Ectodermal cell (in vitro differentiated cells): ENCODE results near the gene PDCD1LG2.
"Not testable (repeated sequence)": the region's sequence is repeated elsewhere in the genome, so short reads cannot be mapped to it uniquely, and the experiment has no call there.

Experiments used
- H3K27ac ChIP-seq: 2 replicates; pipeline ENCODE4 v1.7.0; 2013; ENCODE audit warnings: mild to moderate bottlenecking, low read depth, low read length; ENCODE audit not compliant: insufficient read depth, poor library complexity, severe bottlenecking
- H3K27me3 ChIP-seq: 2 replicates; pipeline ENCODE4 v1.7.0; 2013; ENCODE audit warnings: mild to moderate bottlenecking, low read length; ENCODE audit not compliant: insufficient read depth, control insufficient read depth, poor library complexity, severe bottlenecking
- H3K36me3 ChIP-seq: one replicate; pipeline ENCODE4 v1.7.0; 2013; ENCODE audit warnings: low read length; ENCODE audit not compliant: control insufficient read depth, insufficient read depth
- H3K4me1 ChIP-seq: one replicate; pipeline ENCODE4 v1.7.0; 2013; ENCODE audit warnings: low read length; ENCODE audit not compliant: control insufficient read depth, insufficient read depth
- H3K4me3 ChIP-seq: 2 replicates; pipeline ENCODE4 v1.7.0; 2013; ENCODE audit warnings: low read depth, low read length, control low read depth; ENCODE audit not compliant: insufficient read depth
- H3K9me3 ChIP-seq: 2 replicates; pipeline ENCODE4 v1.7.0; 2013; ENCODE audit warnings: mild to moderate bottlenecking, low read length, moderate library complexity; ENCODE audit not compliant: control insufficient read depth
- WGBS, 2 experiments: methylation state at CpG; one replicate each; pipeline ENCODE4 v1.1.7; 2013; ENCODE audit warnings: missing lambda C conversion rate in 2 of 2; 5-methylcytosine and 5-hydroxymethylcytosine counted together

Gene PDCD1LG2

GRCh38 chr9:5579881-5580280, 69.5 kb downstream of the PDCD1LG2 start:
- Histone ChIP-seq H3K9me3 (no peaks in the 10 kb centered on the region), H3K27ac (no peak overlapping the region), H3K36me3 (no peaks in the 10 kb centered on the region), H3K4me1 (no peaks in the 10 kb centered on the region), H3K27me3 (no peaks in the 10 kb centered on the region), H3K4me3 (no peak overlapping the region)
- WGBS, 2 experiments = 100% methylated on average over 1 of the region's 1 CpG; no CpG with 5 or more reads in 1 of the 2 experiments

DNA sequence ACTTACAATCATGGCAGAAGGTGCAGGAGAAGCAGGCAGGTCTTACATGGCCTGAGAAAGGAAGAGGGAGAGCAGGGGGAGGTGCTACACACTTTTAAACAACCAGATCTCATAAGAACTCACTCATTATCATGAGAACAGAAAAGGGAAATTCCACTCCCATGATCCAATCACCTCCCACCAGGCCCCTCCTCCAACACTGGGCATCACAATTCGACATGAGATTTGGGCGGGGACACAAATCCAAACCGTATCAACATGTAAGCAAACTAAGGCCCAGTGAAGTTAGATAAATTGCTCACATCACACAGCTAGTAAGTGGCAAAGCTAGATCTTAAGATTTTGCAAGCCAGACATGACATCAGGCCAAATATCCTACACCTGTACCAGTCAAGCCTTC, 70.3 kb downstream of the PDCD1LG2 start:
- H3K4me1 ChIP-seq = no peaks in the 10 kb centered on the region
- 91 to 93% methylated on average over 3 of the region's 3 CpGs for WGBS, 2 experiments
- no peaks in the 10 kb centered on the region for H3K27me3 ChIP-seq
- H3K9me3 ChIP-seq = no peaks in the 10 kb centered on the region
- H3K27ac ChIP-seq = no peak overlapping the region
- H3K4me3 ChIP-seq = no peak overlapping the region
- no peaks in the 10 kb centered on the region for H3K36me3 ChIP-seq

DNA sequence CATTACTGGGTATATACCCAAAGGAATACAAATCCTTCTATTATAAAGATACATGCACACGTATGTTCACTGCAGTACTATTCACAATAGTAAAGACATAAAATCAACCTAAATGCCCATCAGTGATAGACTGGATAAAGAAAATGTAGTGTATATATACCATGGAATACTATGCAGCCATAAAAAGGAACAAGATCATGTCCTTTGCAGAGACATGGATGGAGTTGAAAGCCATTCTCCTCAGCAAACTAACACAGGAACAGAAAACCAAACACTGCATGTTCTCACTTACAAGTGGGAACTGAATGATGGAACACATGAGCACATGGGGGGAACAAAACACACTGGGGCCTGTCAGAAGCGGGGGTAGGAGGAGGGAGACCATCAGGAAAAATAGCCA, 71.4 kb downstream of the PDCD1LG2 start:
- not testable (repeated sequence) for H3K27me3 ChIP-seq, H3K4me1 ChIP-seq, H3K27ac ChIP-seq, H3K4me3 ChIP-seq, H3K36me3 ChIP-seq, H3K9me3 ChIP-seq
- 91 to 92% methylated on average over 2 of the region's 2 CpGs for WGBS, 2 experiments

GRCh38 chr9:5582835-5583195, 72.5 kb downstream of the PDCD1LG2 start:
- WGBS, 2 experiments = 74 to 83% methylated on average over 2 of the region's 2 CpGs
- H3K27ac ChIP-seq = no peak overlapping the region
- H3K36me3 ChIP-seq = no peaks in the 10 kb centered on the region
- H3K4me3 ChIP-seq = no peak overlapping the region
- no peaks in the 10 kb centered on the region for H3K4me1 ChIP-seq
- H3K9me3 ChIP-seq = no peaks in the 10 kb centered on the region
- H3K27me3 ChIP-seq = no peaks in the 10 kb centered on the region

- Histone ChIP-seq H3K27ac (no peak overlapping the region), H3K36me3 (no peaks in the 10 kb centered on the region), H3K27me3 (no peaks in the 10 kb centered on the region), H3K4me1 (no peaks in the 10 kb centered on the region), H3K9me3 (no peaks in the 10 kb centered on the region), H3K4me3 (no peak overlapping the region)
These were observed 76.1 kb downstream of the PDCD1LG2 start for GRCh38 chr9:5586391-5586802.

DNA sequence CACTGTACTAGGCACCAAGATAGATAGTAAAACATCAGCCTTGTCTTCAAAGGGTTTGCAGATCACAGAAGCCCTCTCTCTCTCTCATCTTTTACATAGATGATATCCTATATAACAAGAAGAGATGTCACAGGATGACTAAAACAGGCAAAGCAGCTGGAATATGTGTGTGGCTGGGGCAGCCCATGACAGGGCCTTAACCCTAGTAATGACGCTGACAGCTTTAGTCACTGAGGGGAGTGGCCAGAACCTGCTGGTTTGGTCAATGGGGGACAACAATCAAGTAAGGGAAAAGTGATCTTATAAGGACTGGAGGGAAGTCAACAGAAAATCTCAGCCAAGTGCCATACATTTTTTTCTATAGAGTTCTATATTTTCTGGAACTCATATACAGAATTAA, 76.7 kb downstream of the PDCD1LG2 start:
- Histone ChIP-seq H3K27ac (no peak overlapping the region), H3K36me3 (no peaks in the 10 kb centered on the region), H3K4me3 (no peak overlapping the region), H3K4me1 (no peaks in the 10 kb centered on the region), H3K27me3 (no peaks in the 10 kb centered on the region), H3K9me3 (no peaks in the 10 kb centered on the region)
- 65 to 70% methylated on average over 1 of the region's 1 CpG for WGBS, 2 experiments

DNA sequence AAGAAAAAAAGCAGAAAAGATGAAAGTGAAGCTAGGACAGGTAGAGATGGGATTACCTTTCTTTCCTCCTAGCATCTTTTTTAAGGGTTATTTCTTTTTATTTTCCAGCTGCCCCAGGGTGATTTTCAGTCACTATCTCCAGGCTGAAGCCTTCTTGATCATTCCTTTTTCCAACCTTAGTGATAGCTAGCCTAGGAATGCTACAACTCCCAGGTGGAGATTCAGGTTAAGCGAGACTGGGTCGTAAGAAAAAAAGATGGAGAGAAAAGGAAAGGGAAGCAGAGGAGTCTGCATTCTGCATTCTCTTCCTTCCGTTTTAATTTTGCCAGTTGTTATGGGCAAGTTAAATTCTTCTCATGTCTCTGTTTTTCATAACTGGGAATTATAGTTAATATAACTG, 81.9 kb downstream of the PDCD1LG2 start:
- Histone ChIP-seq H3K4me3 (no peak overlapping the region), H3K9me3 (no peaks in the 10 kb centered on the region), H3K27ac (no peak overlapping the region), H3K36me3 (no peaks in the 10 kb centered on the region), H3K4me1 (no peaks in the 10 kb centered on the region), H3K27me3 (no peaks in the 10 kb centered on the region)
- 89 to 94% methylated on average over 3 of the region's 3 CpGs for WGBS, 2 experiments

- Histone ChIP-seq H3K4me1 (no peaks in the 10 kb centered on the region), H3K9me3 (no peaks in the 10 kb centered on the region), H3K27me3 (no peaks in the 10 kb centered on the region), H3K36me3 (no peaks in the 10 kb centered on the region), H3K27ac (no peak overlapping the region), H3K4me3 (no peak overlapping the region)
- 89 to 90% methylated on average over 5 of the region's 5 CpGs for WGBS, 2 experiments
These were observed 82.6 kb downstream of the PDCD1LG2 start for GRCh38 chr9:5592904-5593303.

GRCh38 chr9:5593904-5594303, 83.6 kb downstream of the PDCD1LG2 start:
- Histone ChIP-seq H3K36me3 (no peaks in the 10 kb centered on the region), H3K27ac (no peak overlapping the region), H3K9me3 (no peaks in the 10 kb centered on the region), H3K4me1 (no peaks in the 10 kb centered on the region), H3K27me3 (no peaks in the 10 kb centered on the region), H3K4me3 (no peak overlapping the region)
- WGBS, 2 experiments = 94 to 100% methylated on average over 1 to 2 of the region's 2 CpGs

DNA sequence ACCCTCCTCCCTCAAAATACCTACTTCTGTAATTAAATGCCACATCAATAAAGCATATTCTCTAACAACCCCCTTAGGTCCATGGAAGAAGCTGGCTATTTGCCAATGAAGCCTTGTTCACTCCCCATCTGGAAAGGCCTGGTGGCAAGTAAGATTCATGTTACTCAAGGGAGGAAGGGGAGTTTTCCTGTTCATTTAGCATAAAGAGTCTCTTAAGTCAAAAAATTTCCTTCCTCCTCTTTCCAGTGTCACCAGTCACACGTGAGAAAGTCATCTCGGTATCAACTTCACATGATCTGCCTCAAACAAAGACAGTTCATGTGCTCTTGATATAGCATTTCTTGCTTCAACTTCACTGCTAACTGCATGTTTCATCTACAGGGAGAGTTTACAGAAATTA, 85.8 kb downstream of the PDCD1LG2 start:
- Histone ChIP-seq H3K36me3 (no peaks in the 10 kb centered on the region), H3K9me3 (no peaks in the 10 kb centered on the region), H3K27me3 (no peaks in the 10 kb centered on the region), H3K4me1 (no peaks in the 10 kb centered on the region), H3K27ac (no peak overlapping the region), H3K4me3 (no peak overlapping the region)
- WGBS, 2 experiments = 91 to 92% methylated on average over 2 of the region's 2 CpGs
